Mesendoderm (in vitro differentiated cells): Measurements from ENCODE around the gene TFDP2.

Experiments
- DNase-seq: peaks from one replicate; pipeline ENCODE4 v3.0.0; 2013
- H2AK5ac ChIP-seq: 2 replicates; pipeline ENCODE4 v1.6.1; 2013; ENCODE audit warnings: low read length, inconsistent platforms
- H2BK120ac ChIP-seq: 2 replicates; pipeline ENCODE4 v1.6.1; 2013; ENCODE audit warnings: low read depth, mild to moderate bottlenecking, low read length, moderate library complexity, mixed read lengths
- H2BK15ac ChIP-seq: replicated peaks from 2 replicates; pipeline ENCODE4 v1.6.1; 2013; ENCODE audit warnings: low read depth, mild to moderate bottlenecking, moderate library complexity
- H2BK5ac ChIP-seq: 2 replicates; pipeline ENCODE4 v1.6.1; 2013; ENCODE audit warnings: low read length, inconsistent platforms
- H3K18ac ChIP-seq: 2 replicates; pipeline ENCODE4 v1.6.1; 2013; ENCODE audit warnings: mild to moderate bottlenecking, low read length, mixed read lengths
- H3K23ac ChIP-seq: one replicate; pipeline ENCODE4 v1.6.1; 2013; ENCODE audit warnings: low read length
- H3K27ac ChIP-seq: 2 replicates; pipeline ENCODE4 v1.5.1; 2013; ENCODE audit warnings: low read depth, mild to moderate bottlenecking, inconsistent platforms, low read length, moderate library complexity
- H3K27me3 ChIP-seq: 2 replicates; pipeline ENCODE4 v1.6.1; 2013; ENCODE audit warnings: low read length, control low read depth, mild to moderate bottlenecking, inconsistent platforms; ENCODE audit not compliant: insufficient read depth, poor library complexity
- H3K36me3 ChIP-seq: 2 replicates; pipeline ENCODE4 v1.6.1; 2013; ENCODE audit warnings: low read length, inconsistent platforms; ENCODE audit not compliant: control insufficient read depth, insufficient read depth
- H3K4ac ChIP-seq: one replicate; pipeline ENCODE4 v1.6.1; 2013; ENCODE audit warnings: low read depth, mild to moderate bottlenecking, low read length, moderate library complexity
- H3K4me1 ChIP-seq: 2 replicates; pipeline ENCODE4 v1.6.1; 2013; ENCODE audit warnings: low read depth, low read length, inconsistent platforms; ENCODE audit not compliant: control insufficient read depth
- H3K4me2 ChIP-seq: 2 replicates; pipeline ENCODE4 v1.6.1; 2013; ENCODE audit warnings: low read length
- H3K4me3 ChIP-seq: 2 replicates; pipeline ENCODE4 v1.5.1; 2013; ENCODE audit warnings: mild to moderate bottlenecking, low read length
- H3K56ac ChIP-seq: one replicate; pipeline ENCODE4 v1.6.1; 2013; ENCODE audit warnings: low read length
- H3K79me1 ChIP-seq: 2 replicates; pipeline ENCODE4 v1.6.1; 2013; ENCODE audit warnings: low read length, inconsistent platforms
- H3K79me2 ChIP-seq: 2 replicates; pipeline ENCODE4 v1.6.1; 2013; ENCODE audit warnings: mild to moderate bottlenecking, low read length; ENCODE audit not compliant: control insufficient read depth, insufficient read depth
- H3K9ac ChIP-seq: 2 replicates; pipeline ENCODE4 v1.6.1; 2013; ENCODE audit warnings: low read length, inconsistent platforms
- H4K5ac ChIP-seq: one replicate; pipeline ENCODE4 v1.6.1; 2013; ENCODE audit warnings: low read length
- H4K8ac ChIP-seq: one replicate; pipeline ENCODE4 v1.6.1; 2013; ENCODE audit warnings: low read depth, mild to moderate bottlenecking, control low read depth, low read length, moderate library complexity
- WGBS: extraction: QIAGEN DNeasy Blood & Tissue Kit; methylation state at CpG from one replicate; pipeline ENCODE4 v1.1.7; 2013; ENCODE audit warnings: low lambda C conversion rate, missing lambda C conversion rate; ENCODE audit not compliant: insufficient coverage; ENCODE audit errors: extremely low coverage; 5-methylcytosine and 5-hydroxymethylcytosine counted together

TFDP2 gene

GRCh38 chr3:142064454-142064853, 84.9 kb downstream of the TFDP2 start:
- Histone ChIP-seq H3K79me1 (no peaks in the 10 kb centered on the region), H3K4me2 (no peak overlapping the region), H3K4me3 (no peak overlapping the region), H2BK5ac (no peak overlapping the region), H3K36me3 (no peaks in the 10 kb centered on the region), H2AK5ac (no peak overlapping the region), H3K4ac (no peak overlapping the region), H3K18ac (no peak overlapping the region), H3K23ac (no peak overlapping the region), H3K4me1 (peaks cover 2% of the 10 kb centered on the region), H3K56ac (no peak overlapping the region), H4K5ac (no peak overlapping the region), H2BK120ac (no peak overlapping the region), H3K9ac (no peak overlapping the region), H3K79me2 (no peaks in the 10 kb centered on the region), H3K27ac (no peak overlapping the region), H3K27me3 (no peaks in the 10 kb centered on the region), H4K8ac (no peak overlapping the region), H2BK15ac (no peak overlapping the region)
- no peak for DNase-seq
- no CpG with 5 or more reads among the region's 3 CpGs for WGBS

- no peak overlapping the region for H3K23ac ChIP-seq
- WGBS: no CpG with 5 or more reads among the region's 2 CpGs
These were observed 92.0 kb downstream of the TFDP2 start for GRCh38 chr3:142057331-142057725.

GRCh38 chr3:142056656-142057330, 92.6 kb downstream of the TFDP2 start:
- Histone ChIP-seq H3K56ac (no peak overlapping the region), H3K27ac (no peak overlapping the region), H3K9ac (no peak overlapping the region), H3K4me2 (no peak overlapping the region), H3K18ac (no peak overlapping the region), H3K4me3 (no peak overlapping the region), H3K36me3 (no peaks in the 10 kb centered on the region), H2BK120ac (no peak overlapping the region), H3K79me2 (no peaks in the 10 kb centered on the region), H3K4ac (no peak overlapping the region), H3K4me1 (no peaks in the 10 kb centered on the region), H2BK5ac (no peak overlapping the region), H2AK5ac (no peak overlapping the region), H4K5ac (no peak overlapping the region), H2BK15ac (no peak overlapping the region), H4K8ac (no peak overlapping the region), H3K79me1 (no peaks in the 10 kb centered on the region), H3K27me3 (no peaks in the 10 kb centered on the region), H3K23ac (no peak overlapping the region)
- WGBS: no CpG with 5 or more reads among the region's 2 CpGs
- no peak for DNase-seq

More at GRCh38 chr3:142057331-142057725, 92.0 kb downstream of the TFDP2 start:
- Histone ChIP-seq H3K36me3 (no peaks in the 10 kb centered on the region), H2AK5ac (no peak overlapping the region), H3K79me1 (no peaks in the 10 kb centered on the region), H3K4me2 (no peak overlapping the region), H3K56ac (no peak overlapping the region), H3K27ac (no peak overlapping the region), H3K4me1 (no peaks in the 10 kb centered on the region), H2BK120ac (no peak overlapping the region), H3K18ac (no peak overlapping the region), H2BK15ac (no peak overlapping the region), H3K4ac (no peak overlapping the region), H3K4me3 (no peak overlapping the region), H3K79me2 (no peaks in the 10 kb centered on the region), H2BK5ac (no peak overlapping the region), H4K5ac (no peak overlapping the region), H3K27me3 (no peaks in the 10 kb centered on the region), H4K8ac (no peak overlapping the region), H3K9ac (no peak overlapping the region)
- DNase-seq: no peak

DNA sequence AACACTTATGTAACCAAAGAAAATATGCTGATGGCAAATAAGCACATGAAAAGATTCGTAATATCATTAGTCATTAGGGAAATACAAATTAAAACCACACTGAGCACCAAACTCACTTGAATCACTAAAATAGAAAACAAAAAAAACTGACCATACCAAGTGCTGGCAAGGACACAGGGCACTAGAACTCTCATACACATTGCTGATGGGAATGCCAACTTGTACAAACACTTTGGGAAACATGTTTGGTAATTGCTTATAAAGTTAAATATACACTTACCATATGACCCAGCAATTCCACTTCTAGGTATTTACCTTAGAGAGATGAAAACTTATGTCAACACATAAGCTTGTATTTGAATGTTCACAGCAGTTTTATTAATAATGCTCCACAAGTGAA, 95.5 kb downstream of the TFDP2 start:
- no peak overlapping the region for H4K8ac ChIP-seq
- no peaks in the 10 kb centered on the region for H3K36me3 ChIP-seq
- H3K4ac ChIP-seq: no peak overlapping the region
- WGBS: no CpG with 5 or more reads among the region's 1 CpG
- no peaks in the 10 kb centered on the region for H3K79me1 ChIP-seq
- no peak for DNase-seq
- no peak overlapping the region for H2AK5ac ChIP-seq
- H3K4me3 ChIP-seq: no peak overlapping the region
- H3K79me2 ChIP-seq: no peaks in the 10 kb centered on the region
- H3K4me1 ChIP-seq: no peaks in the 10 kb centered on the region
- no peak overlapping the region for H4K5ac ChIP-seq
- H3K27ac ChIP-seq: no peak overlapping the region
- no peak overlapping the region for H2BK15ac ChIP-seq
- no peak overlapping the region for H3K23ac ChIP-seq
- H3K27me3 ChIP-seq: no peaks in the 10 kb centered on the region
- no peak overlapping the region for H3K56ac ChIP-seq
- H3K18ac ChIP-seq: no peak overlapping the region
- H3K9ac ChIP-seq: no peak overlapping the region
- H3K4me2 ChIP-seq: no peak overlapping the region
- no peak overlapping the region for H2BK5ac ChIP-seq
- H2BK120ac ChIP-seq: no peak overlapping the region

GRCh38 chr3:142053244-142053643, 96.1 kb downstream of the TFDP2 start:
- Histone ChIP-seq H3K27ac (no peak overlapping the region), H3K9ac (no peak overlapping the region), H3K4ac (no peak overlapping the region), H3K4me1 (no peaks in the 10 kb centered on the region), H3K4me3 (no peak overlapping the region), H3K79me2 (no peaks in the 10 kb centered on the region), H2BK5ac (no peak overlapping the region), H4K5ac (no peak overlapping the region), H3K18ac (no peak overlapping the region), H3K4me2 (no peak overlapping the region), H3K56ac (no peak overlapping the region), H2BK15ac (no peak overlapping the region), H2BK120ac (no peak overlapping the region), H4K8ac (no peak overlapping the region), H3K79me1 (no peaks in the 10 kb centered on the region), H3K27me3 (no peaks in the 10 kb centered on the region), H3K36me3 (no peaks in the 10 kb centered on the region), H2AK5ac (no peak overlapping the region), H3K23ac (no peak overlapping the region)
- no peak for DNase-seq
- no CpG with 5 or more reads among the region's 2 CpGs for WGBS

- H3K27ac ChIP-seq: no peak overlapping the region
- H3K4me2 ChIP-seq: no peak overlapping the region
- no peak for DNase-seq
- no peaks in the 10 kb centered on the region for H3K4me1 ChIP-seq
- H3K56ac ChIP-seq: no peak overlapping the region
- H3K4me3 ChIP-seq: no peak overlapping the region
- H2BK15ac ChIP-seq: no peak overlapping the region
- no peaks in the 10 kb centered on the region for H3K27me3 ChIP-seq
- no peaks in the 10 kb centered on the region for H3K79me1 ChIP-seq
- H2BK5ac ChIP-seq: no peak overlapping the region
- no peak overlapping the region for H4K5ac ChIP-seq
- H3K18ac ChIP-seq: no peak overlapping the region
- no peak overlapping the region for H2AK5ac ChIP-seq
- H3K9ac ChIP-seq: no peak overlapping the region
- no CpG with 5 or more reads among the region's 6 CpGs for WGBS
- no peak overlapping the region for H4K8ac ChIP-seq
- H2BK120ac ChIP-seq: no peak overlapping the region
- H3K23ac ChIP-seq: no peak overlapping the region
- no peak overlapping the region for H3K4ac ChIP-seq
- no peaks in the 10 kb centered on the region for H3K79me2 ChIP-seq
- H3K36me3 ChIP-seq: no peaks in the 10 kb centered on the region
These were observed 98.0 kb downstream of the TFDP2 start for GRCh38 chr3:142051351-142051750.
